Brain microvascular endothelial cell (primary cell): ENCODE results near the gene ONECUT1.
A peak's percentile ranks its signal among the peaks of the same experiment; 100 is the strongest.

Experiments used
- DNase-seq: peaks from one replicate; pipeline ENCODE4 v3.0.0-alpha.2; 2020
- H3K27ac ChIP-seq: fragments of 250-450 bp; sonication (Bioruptor Pico); 2 replicates; pipeline ENCODE4 v1.5.1; 2020; ENCODE audit warnings: mild to moderate bottlenecking, moderate library complexity
- H3K27me3 ChIP-seq: fragments of 250-450 bp; sonication (Bioruptor Pico); replicated peaks from 2 replicates; pipeline ENCODE4 v1.5.1; 2020; ENCODE audit warnings: mild to moderate bottlenecking
- H3K36me3 ChIP-seq: fragments of 250-450 bp; sonication (Bioruptor Pico); replicated peaks from 2 replicates; pipeline ENCODE4 v1.5.1; 2020; ENCODE audit warnings: mild to moderate bottlenecking
- H3K4me3 ChIP-seq: 2 replicates; pipeline ENCODE4 v1.5.1; 2011; ENCODE audit warnings: low read depth, mild to moderate bottlenecking, control low read depth, low read length, moderate library complexity
- CTCF ChIP-seq: IDR thresholded peaks from 2 replicates; pipeline ENCODE4 v1.5.1; 2011; ENCODE audit warnings: low read depth, mild to moderate bottlenecking, moderate library complexity, low read length, control low read depth, inconsistent platforms; ENCODE audit errors: missing control alignments
- in situ Hi-C: cut with HindIII; loops from 2 replicates; pipeline ENCODE4 v1.10.0; 2017; ENCODE audit warnings: low sequenced_read_pairs, low pct_ligation_motif_present

ONECUT1 gene

GRCh38 chr15:52795464-52796227 lies 5.5 kb upstream of the ONECUT1 start:
- Histone ChIP-seq H3K27ac (no peak overlapping the region), H3K36me3 (no peaks in the 10 kb centered on the region), H3K4me3 (no peak overlapping the region), H3K27me3 (peaks cover 91% of the 10 kb centered on the region)
- no peak for DNase-seq
- in situ Hi-C loops: loop anchor here (25.0 kb wide), 1 partner anchor 917 kb away; no protein-coding TSS in a partner anchor
- TF ChIP-seq CTCF: no peak

- H3K27me3 ChIP-seq: peaks cover 86% of the 10 kb centered on the region
- no peak for TF ChIP-seq CTCF
- no peak overlapping the region for H3K27ac ChIP-seq
- no peak overlapping the region for H3K4me3 ChIP-seq
- H3K36me3 ChIP-seq: no peaks in the 10 kb centered on the region
- in situ Hi-C loops: loop anchor here (25.0 kb wide), 1 partner anchor 917 kb away; no protein-coding TSS in a partner anchor
- DNase-seq: no peak
These were observed 4.7 kb upstream of the ONECUT1 start for GRCh38 chr15:52794665-52795463.

GRCh38 chr15:52791776-52792175 lies 1.6 kb upstream of the ONECUT1 start:
- TF ChIP-seq CTCF: no peak
- no peak for DNase-seq
- H3K36me3 ChIP-seq: no peaks in the 10 kb centered on the region
- no peak overlapping the region for H3K27ac ChIP-seq
- no peak overlapping the region for H3K4me3 ChIP-seq
- peaks cover 84% of the 10 kb centered on the region for H3K27me3 ChIP-seq
- in situ Hi-C loops: loop anchor here (25.0 kb wide), 1 partner anchor 921 kb away; no protein-coding TSS in a partner anchor

- Histone ChIP-seq H3K27ac (no peak overlapping the region), H3K4me3 (peak overlapping the region; percentile 50), H3K36me3 (no peaks in the 10 kb centered on the region), H3K27me3 (peaks cover 82% of the 10 kb centered on the region)
- no peak for DNase-seq
- in situ Hi-C loops: loop anchor here (25.0 kb wide), 1 partner anchor 921 kb away; no protein-coding TSS in a partner anchor
- peak; percentile 46 for TF ChIP-seq CTCF
These were observed 1.0 kb upstream of the ONECUT1 start for GRCh38 chr15:52790941-52791751.

- peak overlapping the region; percentile 44 for H3K4me3 ChIP-seq
- H3K27ac ChIP-seq: no peak overlapping the region
- no peak for TF ChIP-seq CTCF
- no peaks in the 10 kb centered on the region for H3K36me3 ChIP-seq
- in situ Hi-C loops: loop anchor here (25.0 kb wide), 1 partner anchor 923 kb away; no protein-coding TSS in a partner anchor
- peaks cover 82% of the 10 kb centered on the region for H3K27me3 ChIP-seq
- DNase-seq: no peak
These were observed 451 bp downstream of the ONECUT1 start for GRCh38 chr15:52789601-52790168.
